Stimulated activated CD4-positive, alpha-beta T cell treated with anti-CD3 and anti-CD28 coated beads, Interleukin-12 subunit alpha, Interleukin-12 subunit beta, amount 100 ng/mL, for 4 hours (primary cell): ENCODE results near the gene PSMG3.
"Not testable (repeated sequence)": the region's sequence is repeated elsewhere in the genome, so short reads cannot be mapped to it uniquely, and the experiment has no call there.

ENCODE experiments used
- DNase-seq: peaks from one replicate; pipeline ENCODE4 v3.0.0-alpha.2; 2020

Gene PSMG3

DNA sequence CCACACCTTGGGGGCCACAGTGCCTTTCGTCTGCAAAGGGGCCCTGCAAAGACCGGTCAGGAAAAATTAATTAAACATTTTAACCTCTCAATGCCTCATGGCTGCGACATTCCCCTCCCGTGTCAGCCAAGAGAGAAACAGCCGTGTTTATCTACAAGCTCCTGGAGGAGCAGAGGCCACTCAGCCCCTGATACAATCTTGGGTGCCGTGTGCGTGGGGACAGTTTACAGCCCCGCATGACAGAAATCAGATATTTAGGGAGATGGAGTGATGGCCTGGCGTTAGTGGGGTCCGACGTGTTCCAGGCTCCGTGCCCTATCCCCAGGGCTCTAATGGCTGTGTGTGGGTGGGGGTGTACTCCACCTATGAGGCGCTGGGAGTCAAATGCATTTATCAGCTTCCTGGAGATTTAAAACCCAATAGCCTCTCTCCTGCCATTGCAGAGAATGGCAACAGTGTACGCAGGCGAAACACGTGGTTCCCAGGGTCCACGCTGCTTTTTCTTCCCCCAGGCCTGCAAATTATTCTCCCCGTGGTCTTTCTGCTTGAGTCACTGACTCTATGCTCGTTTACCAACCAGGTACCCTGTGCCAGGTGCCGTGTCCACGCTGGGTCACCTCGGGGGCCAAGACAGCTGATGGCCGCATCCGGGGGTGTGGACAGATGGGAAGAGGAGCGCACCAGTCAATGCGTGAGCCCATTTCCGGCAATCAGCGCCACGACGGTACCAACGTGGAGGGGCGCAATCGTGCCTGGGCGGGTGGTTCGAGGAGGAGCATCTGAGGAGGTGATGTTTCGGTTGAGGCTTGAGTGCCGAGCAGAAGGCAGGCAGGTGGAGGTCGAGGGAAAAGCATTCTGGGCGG is 26.6 kb upstream of the PSMG3 start:
- no peak for DNase-seq

DNA sequence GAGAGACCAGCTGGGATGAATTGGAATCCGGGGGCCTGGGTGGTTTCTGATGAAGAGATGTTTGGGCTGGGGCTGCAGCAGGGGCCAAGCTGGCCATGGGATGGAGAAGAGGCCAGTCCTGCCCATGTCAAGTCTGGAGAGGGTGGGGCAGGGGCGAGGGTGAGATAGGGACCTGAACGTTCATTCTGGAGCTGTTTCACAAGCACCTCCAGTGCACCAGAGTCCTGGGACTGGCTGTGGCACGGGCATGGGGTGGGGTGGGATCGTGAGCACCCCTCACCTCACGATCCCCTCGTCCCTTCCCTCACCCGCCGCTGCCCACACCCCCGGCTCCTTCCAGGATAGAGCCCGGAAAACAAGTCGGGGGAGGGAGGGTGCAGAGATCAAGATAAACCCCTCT is 25.8 kb upstream of the PSMG3 start:
- no peak for DNase-seq

DNA sequence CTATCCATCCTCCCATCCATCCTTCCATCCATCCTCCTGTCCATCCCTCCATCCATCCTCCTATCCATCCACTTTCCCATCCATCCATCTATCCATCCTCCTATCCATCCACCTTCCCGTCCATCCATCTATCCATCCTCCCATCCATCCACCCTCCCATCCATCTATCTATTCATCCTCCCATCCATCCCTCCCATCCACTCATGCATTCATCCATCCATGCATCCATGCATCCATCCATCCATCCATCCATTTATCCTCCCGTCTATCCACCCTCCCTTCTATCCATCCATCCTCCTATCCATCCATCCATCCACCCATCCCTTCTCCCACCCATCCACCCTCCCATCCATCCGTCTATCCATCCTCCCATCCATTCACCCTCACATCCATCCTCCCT is 25.2 kb upstream of the PSMG3 start:
- DNase-seq = no peak

DNA sequence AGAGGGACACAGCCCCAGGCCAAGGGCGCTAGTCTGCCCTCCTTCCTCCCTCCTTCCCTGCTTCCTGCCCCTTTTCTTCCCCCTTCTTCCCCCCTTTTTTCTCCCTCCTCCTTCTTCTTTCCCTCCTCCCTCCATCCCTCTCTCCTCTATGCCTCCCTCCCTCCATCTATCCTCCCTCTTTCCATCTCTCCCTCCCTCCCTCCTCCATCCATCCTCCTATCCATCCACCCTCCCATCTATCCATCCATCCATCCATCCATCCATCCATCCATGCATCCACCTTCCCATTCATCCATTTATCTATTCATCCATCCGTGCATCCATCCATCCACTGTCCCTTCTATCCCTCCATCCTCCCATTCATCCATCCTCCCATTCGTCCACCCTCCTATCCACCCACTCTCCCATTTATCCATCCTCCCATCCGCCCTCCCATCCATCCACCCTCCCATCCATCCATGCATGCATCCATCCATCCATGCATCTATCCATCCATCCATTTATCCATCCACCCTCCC is 24.1 kb upstream of the PSMG3 start:
- no peak for DNase-seq

DNA sequence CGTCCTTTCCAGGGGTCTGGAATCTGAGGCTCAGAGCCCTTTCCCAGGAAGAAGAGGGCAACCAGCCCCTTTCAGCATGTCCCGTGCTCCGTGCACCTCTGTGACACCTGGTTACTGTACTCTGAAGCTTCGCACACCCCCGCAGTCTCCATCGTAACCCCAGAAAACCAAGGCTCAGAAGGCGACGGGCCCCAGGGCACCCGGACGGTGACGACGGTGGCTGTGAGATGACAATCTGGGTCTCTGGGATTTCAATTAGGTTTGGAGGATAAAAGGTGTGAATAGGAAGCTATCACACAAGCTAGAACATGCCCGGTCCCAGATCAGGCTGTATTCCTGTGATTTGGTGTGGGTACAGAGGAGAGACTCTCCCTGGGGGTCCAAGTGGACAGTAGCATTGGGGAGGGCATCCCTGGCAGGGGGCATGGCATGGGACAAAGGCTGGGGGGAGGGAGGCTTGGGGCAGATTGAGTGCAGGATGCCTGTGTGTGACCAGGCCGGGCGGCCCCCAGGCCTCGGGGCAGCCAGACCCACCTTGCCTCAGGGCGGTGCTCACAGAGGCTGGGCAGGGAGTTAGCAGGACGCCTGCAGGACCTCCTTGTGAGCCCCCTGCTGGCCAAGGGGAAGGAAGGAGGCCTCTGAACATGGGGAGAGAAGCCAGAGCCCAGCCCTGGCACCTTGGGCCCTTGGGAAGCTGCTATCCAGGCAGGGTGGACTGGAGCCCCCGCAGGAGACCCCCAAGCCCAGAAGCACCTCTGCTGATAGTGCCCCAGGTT is 23.4 kb upstream of the PSMG3 start:
- no peak for DNase-seq

DNA sequence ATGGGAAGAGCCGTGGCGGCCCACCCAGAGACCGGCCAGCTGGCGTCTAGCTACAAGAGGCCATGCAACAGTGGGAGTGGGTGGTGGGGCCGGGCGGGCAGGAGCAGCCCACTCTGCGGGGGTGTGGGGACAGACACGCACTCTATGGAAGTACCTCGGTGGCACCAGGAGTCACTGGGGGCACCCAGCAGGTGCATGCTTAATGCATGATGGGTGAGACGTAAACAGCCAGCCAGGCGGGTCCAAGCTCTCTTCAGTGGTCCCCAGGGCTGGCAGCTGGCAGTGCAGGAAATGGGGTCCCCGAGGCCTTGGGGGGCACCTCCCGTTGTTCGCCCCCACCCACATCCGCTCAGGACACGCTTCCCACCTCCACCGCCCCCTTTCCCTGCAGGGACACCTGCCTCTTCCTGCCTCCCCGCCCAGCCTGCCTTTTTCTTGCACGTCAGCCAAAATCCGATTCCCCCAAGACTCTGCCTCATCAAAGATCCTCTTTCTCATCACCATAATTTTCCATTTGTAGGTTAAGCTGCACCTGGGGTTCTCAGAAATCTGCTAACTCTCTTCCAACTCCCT is 22.6 kb upstream of the PSMG3 start:
- no peak for DNase-seq

DNA sequence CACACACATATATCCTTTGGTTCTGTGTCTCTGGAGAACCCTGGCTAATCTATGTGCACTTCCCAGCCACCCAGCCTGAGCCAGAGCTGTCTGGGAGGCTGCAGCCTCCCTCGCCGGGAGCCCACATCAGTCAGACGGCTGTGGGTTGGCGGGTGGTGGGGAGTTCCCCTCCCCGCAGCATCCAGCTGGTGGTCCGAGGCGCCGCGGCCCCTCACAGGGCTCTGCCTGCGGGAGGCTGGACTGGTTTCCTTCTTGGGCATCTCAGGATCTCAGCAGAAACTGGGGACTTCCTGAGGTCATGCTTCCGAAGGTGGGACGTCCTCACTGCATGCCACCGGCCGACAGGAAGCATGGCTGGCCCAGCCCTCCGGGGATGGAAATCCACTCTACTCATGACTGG is 22.0 kb upstream of the PSMG3 start:
- DNase-seq = no peak

DNA sequence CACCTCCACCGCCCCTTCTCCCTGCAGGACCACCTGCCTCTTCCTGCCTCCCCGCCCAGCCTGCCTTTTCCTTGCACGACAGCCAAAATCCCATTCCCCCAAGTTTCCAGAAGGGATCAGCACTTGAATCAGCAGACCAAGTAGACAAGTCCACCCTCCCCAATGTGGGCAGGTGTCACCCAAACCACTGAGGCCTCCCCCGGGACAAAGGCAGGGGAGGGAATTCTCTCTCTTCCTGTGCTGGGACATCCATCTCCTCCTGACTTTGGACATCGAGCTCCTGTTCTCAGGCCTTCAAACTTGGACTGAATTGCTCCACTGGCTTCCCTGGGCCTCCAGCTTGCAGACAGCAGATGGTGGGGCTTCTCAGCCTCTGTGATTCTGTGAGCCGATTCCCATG is 21.6 kb upstream of the PSMG3 start:
- no peak for DNase-seq

DNA sequence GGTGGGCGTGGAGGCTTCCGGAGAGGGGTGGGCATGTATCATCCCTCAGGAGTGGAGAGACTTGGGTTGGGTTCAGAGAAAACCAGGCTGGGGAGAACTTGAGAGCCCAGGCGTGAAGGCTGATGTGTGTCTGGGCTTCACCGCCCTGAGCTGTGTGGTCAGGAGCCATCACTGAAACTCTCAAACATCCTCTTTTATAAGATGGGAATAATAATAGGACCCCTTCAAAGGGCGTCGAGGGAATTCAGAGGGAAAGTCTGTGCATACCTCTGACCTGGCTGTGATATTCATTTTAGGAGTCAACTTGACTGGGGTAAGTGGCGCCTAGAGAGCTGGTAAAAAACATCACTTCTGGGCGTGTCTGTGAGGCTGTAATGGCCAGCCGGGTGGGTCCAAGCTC is 21.1 kb upstream of the PSMG3 start:
- no peak for DNase-seq

DNA sequence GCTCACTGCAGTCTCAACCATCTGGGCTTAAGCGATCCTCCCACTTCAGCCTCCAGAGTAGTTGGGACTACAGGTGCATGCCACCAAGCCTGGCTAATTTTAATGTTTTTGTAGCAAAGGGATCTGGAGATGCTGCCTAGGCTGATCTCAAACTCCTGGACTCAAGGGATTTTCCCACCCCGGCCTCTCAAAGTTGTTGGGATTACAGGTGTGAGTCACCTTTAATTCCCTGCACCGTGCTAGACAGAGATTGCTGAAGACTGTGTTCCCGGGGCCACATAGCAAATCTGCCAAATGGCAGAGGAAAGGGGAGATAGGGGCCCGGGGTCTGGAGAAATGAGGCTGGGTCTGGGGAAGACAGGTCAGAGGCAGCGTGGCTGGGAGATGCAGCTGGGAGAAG is 20.6 kb upstream of the PSMG3 start:
- no peak for DNase-seq

DNA sequence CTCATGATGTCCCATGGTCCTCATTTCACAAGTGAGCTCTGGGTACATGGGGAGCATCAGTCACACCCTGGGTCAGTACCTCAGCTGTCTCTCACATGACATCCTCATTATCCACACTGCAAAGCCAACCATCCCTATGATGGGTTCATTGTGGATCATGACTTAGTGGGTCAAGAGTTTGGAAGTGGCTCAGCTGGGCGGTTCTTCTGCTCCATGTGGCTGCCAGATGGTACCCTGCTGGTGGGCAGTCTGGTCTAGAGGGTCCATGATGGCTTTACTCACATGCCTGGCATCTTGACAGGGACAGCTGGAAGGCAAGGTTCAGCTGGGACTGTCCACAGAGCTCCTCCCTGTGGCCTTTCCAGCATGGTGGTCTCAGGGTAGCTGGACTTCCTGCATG is 19.1 kb upstream of the PSMG3 start:
- no peak for DNase-seq

DNA sequence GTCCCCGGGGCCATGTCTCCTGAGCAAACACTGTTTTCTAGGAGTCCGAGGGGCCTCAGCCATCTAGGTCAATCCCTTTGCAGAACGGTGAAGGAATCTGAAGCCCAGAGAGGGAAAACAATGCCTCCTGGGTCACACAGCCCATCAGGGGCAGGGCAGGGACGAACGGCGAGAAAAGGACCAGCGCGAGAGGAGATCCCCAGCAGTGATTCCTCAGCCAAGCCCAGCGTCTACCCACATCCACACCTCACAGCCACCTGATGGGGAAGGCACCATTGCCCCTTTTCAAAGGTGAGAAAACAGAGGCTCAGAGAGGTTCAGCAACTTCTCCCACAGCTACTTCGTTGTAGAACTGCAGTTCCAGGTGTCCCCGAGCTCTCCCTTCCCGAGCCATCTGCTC is 17.9 kb upstream of the PSMG3 start:
- DNase-seq = no peak

DNA sequence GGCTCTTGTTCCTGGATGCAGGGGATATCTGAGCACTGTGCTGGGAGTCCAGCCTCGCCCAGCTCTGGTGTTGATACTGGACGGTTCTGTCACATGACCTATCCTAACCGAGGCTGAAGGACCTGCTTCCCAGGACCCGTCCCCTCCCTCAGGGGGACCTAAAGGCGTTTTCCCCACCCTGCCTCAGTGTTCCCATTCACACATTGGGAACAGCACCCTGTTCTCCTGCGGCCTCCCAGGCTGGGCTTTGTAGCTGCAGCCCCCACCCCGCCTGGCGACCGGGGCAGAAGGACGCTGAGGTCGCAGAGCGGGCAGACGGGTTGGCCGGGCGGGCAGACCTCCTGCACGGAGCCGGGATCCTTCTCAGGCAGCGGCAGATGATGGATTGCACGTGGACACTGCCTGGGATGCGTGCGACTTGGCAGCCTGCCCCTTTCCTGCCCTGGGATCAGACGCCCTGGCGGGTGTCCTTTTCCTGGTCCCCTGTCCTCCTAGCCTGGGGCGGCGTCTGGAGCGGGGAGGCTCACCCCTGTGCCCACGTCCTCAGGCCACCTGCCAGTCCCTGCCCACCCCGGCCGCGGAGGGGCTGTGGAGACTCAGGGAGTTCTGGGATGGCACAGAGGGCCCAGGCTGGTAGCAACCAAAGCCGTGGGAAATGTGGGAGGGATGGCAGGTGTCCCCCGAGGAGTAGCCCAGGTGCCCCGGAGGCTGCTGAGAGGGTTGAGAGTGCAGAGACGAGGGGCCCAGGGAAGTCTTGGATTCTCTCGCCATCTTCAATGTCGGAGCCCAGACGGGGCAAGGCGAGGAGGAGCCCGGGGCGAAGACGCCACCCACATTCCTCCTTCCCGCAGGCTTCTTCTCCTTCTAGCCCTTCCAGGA is 17.2 kb upstream of the PSMG3 start:
- no peak for DNase-seq

DNA sequence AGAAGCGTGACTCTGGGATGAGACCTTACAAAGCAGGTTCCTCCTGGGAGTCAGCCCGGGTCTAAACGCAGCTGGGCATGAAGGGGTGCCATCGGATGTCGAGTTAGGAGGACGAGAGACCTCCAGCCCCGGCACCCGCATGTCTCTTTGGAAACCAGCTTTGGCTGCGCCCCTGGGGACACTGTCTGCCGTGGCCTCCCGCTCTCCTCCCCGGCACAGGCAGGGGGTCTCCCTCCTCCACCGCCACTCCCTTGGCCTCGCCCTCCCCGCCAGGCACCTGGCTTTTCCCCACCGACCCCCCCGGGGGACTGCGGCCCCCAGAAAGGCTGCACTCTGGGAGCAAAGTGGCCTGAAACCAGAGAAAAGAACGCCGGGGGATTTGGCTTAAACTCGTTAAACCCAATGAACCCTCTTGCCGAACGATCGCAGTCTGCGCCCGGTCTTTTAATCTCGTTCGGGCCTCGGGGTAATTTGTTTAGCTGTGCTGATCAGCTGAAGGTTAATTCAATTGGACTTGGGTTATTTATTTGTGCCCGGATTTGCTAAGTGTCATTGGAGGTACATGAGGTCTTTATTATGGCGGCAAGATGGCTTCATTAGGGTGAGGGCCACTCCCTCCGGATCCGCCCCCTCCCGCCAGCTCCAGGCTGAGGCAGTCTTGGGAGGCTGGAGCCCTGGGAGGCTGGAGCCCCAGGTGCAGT is 16.4 kb upstream of the PSMG3 start:
- no peak for DNase-seq

DNA sequence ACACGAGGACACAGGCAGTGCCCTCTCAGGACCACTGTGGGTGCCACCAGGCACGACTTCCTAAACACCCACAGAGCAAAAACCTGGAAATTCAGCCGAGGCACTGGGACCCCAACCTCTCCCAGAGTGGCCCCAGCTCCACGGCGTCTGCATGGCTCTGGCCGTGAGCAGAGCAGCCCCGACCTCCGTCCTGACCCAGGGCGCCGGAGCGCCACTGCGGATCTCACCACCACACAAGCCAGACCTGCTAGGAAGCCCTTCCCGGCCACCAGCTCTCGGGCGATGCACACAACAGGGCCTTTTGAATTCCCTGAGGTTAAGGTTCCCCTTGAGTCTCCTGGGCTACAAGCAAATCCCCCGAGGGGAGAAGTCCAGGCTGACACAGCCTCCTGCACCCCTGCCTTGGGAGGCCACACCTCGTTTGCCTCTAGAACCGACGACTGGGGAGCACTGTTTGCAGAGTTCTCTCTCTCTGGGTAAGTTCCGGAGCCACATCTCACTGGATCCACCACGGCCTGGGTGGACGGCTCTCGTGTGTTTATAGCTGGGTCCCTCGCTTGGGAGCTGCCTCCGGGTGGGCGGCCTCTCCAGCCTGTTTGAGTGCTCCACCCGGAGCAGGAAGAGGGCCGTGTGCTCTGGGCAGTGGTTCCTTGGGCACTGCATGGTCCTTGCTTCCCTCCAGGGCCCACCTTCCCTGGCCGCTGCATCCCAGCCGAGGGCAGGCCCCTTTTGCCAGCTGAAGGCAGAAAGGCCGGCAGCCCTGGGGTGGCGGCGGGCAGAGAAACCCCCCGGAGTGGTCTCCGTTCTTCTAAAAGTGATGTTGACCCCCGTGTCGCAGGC is 15.5 kb upstream of the PSMG3 start:
- DNase-seq = no peak

DNA sequence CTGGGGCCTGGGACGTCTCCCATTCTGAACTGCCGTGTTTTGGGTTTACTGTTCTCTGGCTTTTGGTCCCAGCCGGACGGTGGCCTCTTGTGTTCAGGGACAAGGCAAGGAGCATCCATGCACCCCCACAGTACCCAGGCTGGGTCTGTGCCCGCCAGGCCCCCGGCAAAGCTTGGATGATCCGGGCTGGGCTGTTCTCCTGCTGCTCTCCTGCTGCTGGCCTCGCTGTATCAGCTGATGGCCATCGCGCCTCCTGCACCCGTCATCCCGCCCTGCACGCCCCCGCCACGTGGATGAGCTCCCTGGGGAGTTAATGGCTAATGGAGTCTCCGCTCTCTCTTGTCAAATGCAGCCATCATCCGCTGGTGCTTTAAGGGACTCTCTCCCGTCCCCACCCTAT is 14.9 kb upstream of the PSMG3 start:
- no peak for DNase-seq

DNA sequence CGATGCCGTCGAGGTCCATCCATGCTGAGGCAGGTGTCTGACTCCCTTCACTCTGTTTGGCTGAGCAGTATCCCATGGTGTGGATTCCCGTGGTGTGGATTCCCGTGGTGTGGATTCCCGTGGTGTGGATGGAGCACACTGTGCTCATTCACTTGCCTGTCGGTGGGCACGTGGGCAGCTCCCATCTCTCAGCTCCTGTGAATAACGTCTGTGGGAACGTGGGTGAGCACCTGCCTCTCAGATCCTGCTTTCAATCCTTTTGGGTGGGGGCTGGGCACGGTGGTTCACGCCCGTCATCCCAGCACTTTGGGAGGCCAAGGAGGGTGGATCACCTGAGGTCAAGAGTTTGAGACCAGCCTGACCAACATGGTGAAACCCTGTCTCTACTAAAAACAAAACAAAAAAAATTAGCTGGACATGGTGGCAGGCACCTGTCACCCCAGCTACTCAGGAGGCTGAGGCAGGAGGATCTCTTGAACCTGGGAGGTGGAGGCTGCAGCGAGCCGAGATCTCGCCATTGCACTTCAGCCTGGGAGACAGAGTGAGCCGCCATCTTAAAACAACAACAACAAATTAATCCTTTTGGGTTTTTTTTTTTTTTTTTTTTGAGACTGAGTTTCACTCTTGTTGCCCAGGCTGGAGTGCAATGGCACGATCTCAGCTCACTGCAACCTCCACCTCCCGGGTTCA is 13.6 kb upstream of the PSMG3 start:
- DNase-seq = not testable (repeated sequence)

DNA sequence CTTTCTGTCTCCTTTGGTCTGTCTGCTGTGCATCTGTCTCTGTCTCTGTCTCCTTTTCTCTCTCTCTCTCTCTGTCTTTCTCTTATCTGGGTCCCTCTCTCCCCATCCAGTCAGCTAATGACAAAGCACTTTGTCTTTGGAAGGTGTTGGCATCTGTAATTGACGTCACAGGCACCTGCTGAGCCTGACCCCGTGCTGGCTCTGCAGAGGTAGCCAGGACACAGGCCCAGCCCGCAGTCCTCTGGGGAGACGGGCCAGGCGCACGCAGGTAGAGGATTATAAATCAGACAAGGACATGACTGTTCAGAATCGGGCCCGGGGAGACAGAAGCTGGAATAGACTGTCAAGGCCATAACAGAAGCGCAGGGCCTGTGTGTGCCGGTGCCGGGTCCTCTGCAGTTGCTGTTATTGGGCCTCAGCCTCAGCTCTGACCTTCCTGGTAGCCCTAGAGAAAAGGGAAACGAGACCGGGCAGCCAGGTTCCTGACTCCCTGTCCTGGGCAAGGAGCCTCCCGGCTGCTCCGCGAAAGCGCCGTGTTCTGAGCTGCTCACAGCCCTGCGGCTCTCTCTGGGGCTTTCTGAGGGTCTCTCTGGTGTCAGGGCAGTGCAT is 10.7 kb upstream of the PSMG3 start:
- no peak for DNase-seq

DNA sequence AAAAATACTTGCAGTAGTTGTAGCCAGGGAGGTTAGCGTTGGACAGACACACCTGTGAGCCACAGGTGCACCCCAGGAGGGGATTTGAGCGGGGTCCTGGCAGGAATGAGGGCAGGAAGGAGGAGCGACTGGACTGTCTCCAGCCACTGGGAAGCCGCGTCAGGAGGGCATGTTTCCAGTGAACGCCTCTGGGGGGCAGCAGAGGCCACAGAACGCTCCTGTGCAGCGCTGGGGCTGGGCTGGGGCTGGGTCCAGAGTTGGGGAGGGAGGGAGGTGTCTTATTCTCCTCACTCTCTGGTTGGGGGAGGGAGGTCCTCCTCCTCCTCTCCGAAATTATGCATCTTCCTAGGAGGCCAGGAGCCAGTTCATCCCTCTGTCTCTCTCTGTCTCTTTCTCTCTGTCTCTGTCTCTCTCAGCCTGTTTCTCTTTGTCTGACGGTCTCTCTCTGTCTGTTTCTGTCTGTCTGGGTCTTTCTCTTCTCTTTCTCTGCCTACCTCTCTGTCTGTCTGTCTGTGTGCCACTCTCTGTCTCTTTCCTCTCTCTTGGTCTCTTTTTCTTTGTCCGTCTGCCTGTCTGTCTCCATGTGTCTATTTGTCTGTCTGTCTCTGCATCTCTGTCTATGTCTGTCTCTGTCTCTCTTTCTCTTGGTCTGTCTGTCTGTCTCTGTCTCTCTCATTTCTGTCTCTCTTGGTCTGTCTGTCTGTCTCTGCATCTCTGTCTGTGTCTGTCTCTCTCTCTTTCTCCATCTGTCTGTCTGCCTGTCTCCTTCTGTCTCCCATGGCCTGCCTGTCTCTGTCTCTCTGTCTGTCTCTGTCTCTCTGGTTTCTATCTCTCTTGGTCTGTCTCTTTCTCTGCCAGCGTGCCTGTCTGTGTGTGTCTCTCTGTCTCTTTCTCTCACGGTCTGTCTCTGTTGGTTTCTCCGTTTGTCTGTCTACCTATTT is 9.9 kb upstream of the PSMG3 start:
- DNase-seq = peak; percentile 72
